Left ventricle myocardium inferior (tissue), 1 donor: ENCODE data around the gene TFR2. TPM values are rescaled to one million over a fixed set of nuclear protein-coding genes. Genes with fewer than 3 reads are reported as not detected.

Source experiments
- DNase-seq: peaks from one replicate; pipeline ENCODE4 v3.0.0-alpha.2; 2020
- H3K27ac ChIP-seq: fragments of 200-600 bp; replicated peaks from 2 replicates; pipeline ENCODE4 v1.8.0; 2021
- H3K27me3 ChIP-seq: fragments of 200-600 bp; 2 replicates; pipeline ENCODE4 v1.8.0; 2021; ENCODE audit warnings: low read depth
- H3K36me3 ChIP-seq: fragments of 200-600 bp; 2 replicates; pipeline ENCODE4 v1.8.0; 2021
- H3K4me1 ChIP-seq: fragments of 200-600 bp; 2 replicates; pipeline ENCODE4 v1.8.0; 2021
- H3K4me3 ChIP-seq: fragments of 200-600 bp; 2 replicates; pipeline ENCODE4 v1.8.0; 2021; ENCODE audit warnings: mild to moderate bottlenecking, moderate library complexity
- H3K9me3 ChIP-seq: fragments of 200-600 bp; replicated peaks from 2 replicates; pipeline ENCODE4 v1.8.0; 2021
- CTCF ChIP-seq: fragments of 200-600 bp; IDR thresholded peaks from 2 replicates; pipeline ENCODE4 v1.8.0; 2021; ENCODE audit warnings: antibody characterized with exemption, mild to moderate bottlenecking, borderline replicate concordance
- intact Hi-C: fragments of 100-400 bp; cut with micrococcal nuclease; formaldehyde crosslinking; loops from one replicate; pipeline ENCODE4 v1.11.0; 2022
- total RNA-seq: library from RNA; stranded (reverse); fragmentation: NEBNext Ultra II Directional; extraction: Animal tissue kit (Norgen Biotek cat#: 25700); gene quantifications from one replicate; pipeline ENCODE4 v1.2.1, GENCODE V29; 2021
- donor health status: DM: no; HTN: yes; CAD: no; lungs with severe emphysema.

TFR2 gene
- total RNA-seq, 1 donor from 2014 or later, result 0.25 TPM

- no peak for DNase-seq
- no peak for TF ChIP-seq CTCF
- Histone ChIP-seq H3K4me1 (peaks cover 22% of the 10 kb centered on the region), H3K27ac (no peak overlapping the region), H3K27me3 (no peaks in the 10 kb centered on the region), H3K36me3 (peaks cover 31% of the 10 kb centered on the region), H3K9me3 (no peaks in the 10 kb centered on the region), H3K4me3 (no peak overlapping the region)
- intact Hi-C loops, result no loop called here
These were observed 69.6 kb downstream of the TFR2 start for GRCh38 chr7:100571829-100572116.

GRCh38 chr7:100570954-100571828, 70.2 kb downstream of the TFR2 start:
- no peak for DNase-seq
- intact Hi-C loops, result no loop called here
- TF ChIP-seq CTCF, result no peak

More at GRCh38 chr7:100570954-100571828, 70.2 kb downstream of the TFR2 start:
- Histone ChIP-seq H3K9me3 (no peaks in the 10 kb centered on the region), H3K36me3 (peaks cover 26% of the 10 kb centered on the region), H3K27ac (no peak overlapping the region), H3K4me1 (peaks cover 22% of the 10 kb centered on the region), H3K4me3 (no peak overlapping the region), H3K27me3 (no peaks in the 10 kb centered on the region)

Other genes with a start within 250 kb of the TFR2 start
- gene ZCWPW1, start 212.8 kb downstream of the TFR2 start, total RNA-seq, result 4.6 TPM
- 23.6 TPM for gene MEPCE, start 211.7 kb downstream of the TFR2 start, total RNA-seq
- 10.8 TPM for gene PPP1R35, start 205.1 kb downstream of the TFR2 start, total RNA-seq
- gene SPACDR, start 177.3 kb downstream of the TFR2 start, total RNA-seq, result 0.88 TPM
- 47.5 TPM for gene TSC22D4, start 162.3 kb downstream of the TFR2 start, total RNA-seq
- 0.38 TPM for gene NYAP1, start 157.6 kb downstream of the TFR2 start, total RNA-seq
- gene AGFG2, start 102.3 kb downstream of the TFR2 start, total RNA-seq, result 26.6 TPM
- 1.1 TPM for gene SAP25, start 67.7 kb downstream of the TFR2 start, total RNA-seq
- 26.6 TPM for gene LRCH4, start 55.4 kb downstream of the TFR2 start, total RNA-seq
- gene FBXO24, start 55.2 kb downstream of the TFR2 start, total RNA-seq, result 0.25 TPM
- 40.8 TPM for gene PCOLCE, start 39.2 kb downstream of the TFR2 start, total RNA-seq
- 10.2 TPM for gene MOSPD3, start 29.0 kb downstream of the TFR2 start, total RNA-seq
- not detected for gene ACTL6B, start 14.9 kb upstream of the TFR2 start, total RNA-seq
- gene GNB2, start 32.2 kb upstream of the TFR2 start, total RNA-seq, result 98.3 TPM
- gene GIGYF1, start 52.7 kb upstream of the TFR2 start, total RNA-seq, result 24.5 TPM
- 30.6 TPM for gene POP7, start 64.6 kb upstream of the TFR2 start, total RNA-seq
- not detected for gene EPO, start 78.9 kb upstream of the TFR2 start, total RNA-seq
- gene ZAN, start 92.0 kb upstream of the TFR2 start, total RNA-seq, result not detected
- gene EPHB4, start 186.0 kb upstream of the TFR2 start, total RNA-seq, result 20.3 TPM
- gene SLC12A9, start 211.2 kb upstream of the TFR2 start, total RNA-seq, result 10.9 TPM
- gene TRIP6, start 225.8 kb upstream of the TFR2 start, total RNA-seq, result 11.7 TPM
- gene SRRT, start 233.6 kb upstream of the TFR2 start, total RNA-seq, result 51.3 TPM
- gene UFSP1, start 248.2 kb upstream of the TFR2 start, total RNA-seq, result 2.4 TPM